ENCODE measurements around the gene PRKCH. TPM values are rescaled to one million over a fixed set of nuclear protein-coding genes. Genes with fewer than 3 reads are reported as not detected.

PRKCH gene
- total RNA-seq, 5 donors from 2014 or later (not counting 1 experiment from before 2014, with no cell fraction given): 267 to 436 (median 326) TPM

DNA sequence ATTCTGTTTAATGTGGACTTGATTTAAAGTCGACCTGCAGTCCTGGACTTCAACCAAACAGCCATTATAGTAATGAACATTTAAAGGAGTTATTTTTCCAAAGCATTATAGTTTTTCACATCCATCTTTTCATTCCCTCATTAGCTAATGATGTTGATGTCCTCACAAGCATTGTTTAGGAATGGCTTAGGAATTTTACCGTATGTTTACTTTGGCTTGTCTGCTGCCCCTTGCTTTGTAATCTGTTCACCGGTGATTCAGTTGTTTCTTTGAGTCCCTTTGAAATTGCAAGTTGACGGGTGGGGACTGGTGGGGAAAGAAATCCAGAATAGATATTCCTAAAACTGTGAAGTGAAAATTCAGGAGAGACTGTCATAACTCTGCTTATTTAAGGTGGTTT, 25.4 kb downstream of the PRKCH start:
- ATAC-seq (replicated peaks in 1 of 4): no peak
- POLR2A ChIA-PET: interaction anchor here (0.6 to 1.6 kb wide), 5 partner anchors 9 to 95 kb away, joined by 3 to 6 read pairs (median 4); no protein-coding TSS in a partner anchor
- peaks cover 14% of the 10 kb centered on the region for H3K36me3 Mint-ChIP-seq
- Histone ChIP-seq H3K9me3 (no peaks in the 10 kb centered on the region), H3K36me3 (ENCODE audit: control insufficient read depth in 2 of 2, extremely low read depth in 1 of 2, insufficient read depth in 1 of 2, low read length in 1 of 2) (no peaks in the 10 kb centered on the region), H3K4me3 (ENCODE audit: control insufficient read depth in 1 of 2, extremely low read depth in 1 of 2, low read length in 1 of 2) (peak overlapping the region in 1 of 2 donors; percentile 38), H3K27ac (ENCODE audit: low read length) (peak overlapping the region; percentile 81), H3K27me3 (replicated peaks in 1 of 2; ENCODE audit: control insufficient read depth in 2 of 2, extremely low read depth in 1 of 2, insufficient read depth in 2 of 2, low read length in 1 of 2) (no peaks in the 10 kb centered on the region), H3K4me1 (ENCODE audit: control insufficient read depth in 1 of 2, extremely low read depth in 1 of 2, insufficient read depth in 2 of 2, low read length in 2 of 2) (peaks cover 91 to 95% of the 10 kb centered on the region in 2 experiments)
- no peak for DNase-seq
- no peaks in the 10 kb centered on the region for H3K27me3 Mint-ChIP-seq
- H3K4me3 Mint-ChIP-seq: peak overlapping the region; percentile 74 to 83 (median 75)
- H3K27ac Mint-ChIP-seq: peak overlapping the region; percentile 96 to 100
- H3K4me1 Mint-ChIP-seq: peaks cover 14 to 99% (median 99%) of the 10 kb centered on the region in 3 donors
- 35% methylated on average over 2 of the region's 4 CpGs for WGBS (ENCODE audit: insufficient coverage)
- CTCF ChIA-PET: interaction anchor here in 1 of 2 donors (1.0 to 2.3 kb wide), 4 partner anchors 9 to 36 kb away, joined by 3 to 7 read pairs (median 5); no protein-coding TSS in a partner anchor
- H3K9me3 Mint-ChIP-seq: peaks cover 0 to 3% (median 0%) of the 10 kb centered on the region in 3 donors

DNA sequence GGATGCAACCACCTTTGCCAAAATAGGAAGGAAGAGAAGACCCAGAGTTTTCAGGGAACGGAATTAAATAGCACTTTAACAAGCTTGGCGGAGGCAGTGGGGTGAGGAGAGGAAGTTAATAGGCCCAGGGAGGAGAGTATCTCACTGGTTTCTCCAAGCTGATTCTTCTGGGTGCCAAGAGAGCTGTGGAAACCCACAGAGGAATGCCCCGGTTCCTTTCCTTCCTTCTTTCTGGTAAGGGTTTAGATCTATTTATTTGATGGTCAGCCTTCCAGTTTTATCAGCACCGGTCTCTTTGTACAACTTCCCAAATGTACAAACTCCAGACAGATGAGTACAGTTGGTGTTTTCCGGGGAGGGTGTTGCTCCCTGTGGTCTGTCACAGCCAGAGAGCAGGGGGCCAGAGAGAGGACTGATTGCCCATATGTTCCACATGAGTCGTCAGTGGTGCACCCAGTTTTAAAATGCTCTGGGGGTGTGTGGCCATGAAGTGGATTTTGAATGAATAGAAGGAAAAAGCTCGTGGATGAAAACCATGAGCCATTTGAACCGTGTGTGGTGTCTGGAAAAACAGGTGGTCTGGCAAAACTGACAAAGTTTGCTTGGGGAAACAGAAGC, 26.6 kb downstream of the PRKCH start:
- Mint-ChIP-seq H3K36me3 (peaks cover 17% of the 10 kb centered on the region), H3K4me3 (peak overlapping the region; percentile 74 to 83 (median 75)), H3K4me1 (peaks cover 3 to 99% (median 99%) of the 10 kb centered on the region in 3 donors), H3K27me3 (no peaks in the 10 kb centered on the region), H3K27ac (peak overlapping the region; percentile 96 to 100), H3K9me3 (peaks cover 0 to 3% (median 0%) of the 10 kb centered on the region in 3 donors)
- ChIA-PET CTCF (interaction anchor here (0.6 to 2.3 kb wide), 5 partner anchors 10 to 730 kb away, joined by 3 to 7 read pairs (median 3); no protein-coding TSS in a partner anchor), POLR2A (interaction anchor here (0.5 to 1.0 kb wide), 4 partner anchors 9 to 65 kb away, joined by 3 to 17 read pairs (median 12); no protein-coding TSS in a partner anchor)
- Histone ChIP-seq H3K9me3 (no peaks in the 10 kb centered on the region), H3K36me3 (ENCODE audit: control insufficient read depth in 2 of 2, extremely low read depth in 1 of 2, insufficient read depth in 1 of 2, low read length in 1 of 2) (no peaks in the 10 kb centered on the region), H3K27me3 (replicated peaks in 1 of 2; ENCODE audit: control insufficient read depth in 2 of 2, extremely low read depth in 1 of 2, insufficient read depth in 2 of 2, low read length in 1 of 2) (no peaks in the 10 kb centered on the region), H3K27ac (ENCODE audit: low read length) (peak overlapping the region; percentile 81), H3K4me1 (ENCODE audit: control insufficient read depth in 1 of 2, extremely low read depth in 1 of 2, insufficient read depth in 2 of 2, low read length in 2 of 2) (peaks cover 87 to 91% of the 10 kb centered on the region in 2 experiments), H3K4me3 (ENCODE audit: control insufficient read depth in 1 of 2, extremely low read depth in 1 of 2, low read length in 1 of 2) (peak overlapping the region; percentile 0 to 20)
- 9% methylated on average over 5 of the region's 8 CpGs for WGBS (ENCODE audit: insufficient coverage)
- ATAC-seq (replicated peaks in 1 of 4) (no peak), DNase-seq (peak in 1 of 35 experiments; percentile 42)

DNA sequence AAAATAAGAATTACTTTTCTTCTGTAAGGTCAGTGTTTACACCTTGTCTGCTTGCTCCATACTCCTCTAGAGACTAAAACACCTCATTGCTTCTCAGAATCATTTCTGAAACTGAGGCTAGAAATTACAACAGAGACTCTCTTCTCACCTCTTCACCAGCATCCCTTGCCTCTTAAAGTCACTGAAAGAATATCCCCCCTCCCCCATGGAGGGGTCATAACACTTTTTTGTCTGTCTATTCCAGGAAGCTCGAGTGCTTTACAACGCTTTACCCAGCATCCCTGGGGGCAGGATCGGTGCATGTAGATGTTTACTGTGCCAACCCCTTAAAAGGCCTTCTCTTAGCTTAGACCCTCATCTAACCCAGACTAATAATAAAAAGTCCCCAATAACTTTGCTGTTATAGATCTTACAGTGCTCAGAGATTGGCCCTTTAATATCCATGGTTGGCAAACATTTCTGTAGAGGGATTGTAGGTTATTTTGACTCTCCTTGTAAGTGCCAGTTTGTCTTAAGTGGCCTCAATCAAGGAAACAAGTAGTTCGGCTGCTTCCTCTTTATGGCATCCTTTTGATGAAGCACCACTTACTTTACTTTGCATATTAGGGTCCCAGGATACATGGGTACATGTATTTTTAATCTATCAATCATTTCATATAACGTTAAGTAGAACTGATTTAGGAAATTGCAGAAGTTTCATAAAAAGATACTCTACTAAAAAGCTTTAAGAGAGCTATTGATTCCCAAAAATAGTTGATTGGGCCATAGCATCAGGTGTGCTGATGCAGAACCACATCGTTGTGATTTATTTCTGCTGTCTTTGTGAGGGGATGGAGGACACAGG, 29.3 kb downstream of the PRKCH start:
- ATAC-seq (replicated peaks in 1 of 4): peak; percentile 46 to 61 (median 52)
- H3K36me3 ChIP-seq (ENCODE audit: control insufficient read depth in 2 of 2, extremely low read depth in 1 of 2, insufficient read depth in 1 of 2, low read length in 1 of 2): no peaks in the 10 kb centered on the region
- Mint-ChIP-seq H3K4me1 (peaks cover 0 to 97% (median 96%) of the 10 kb centered on the region in 3 donors), H3K27ac (peak overlapping the region; percentile 96 to 100), H3K36me3 (peaks cover 18% of the 10 kb centered on the region), H3K9me3 (peaks cover 0 to 3% (median 0%) of the 10 kb centered on the region in 3 donors), H3K4me3 (peak overlapping the region; percentile 56 to 83 (median 68)), H3K27me3 (no peaks in the 10 kb centered on the region)
- POLR2A ChIA-PET: interaction anchor here in 1 of 2 donors (1.0 to 1.1 kb wide), 2 partner anchors 27 to 53 kb away, joined by 3 read pairs; no protein-coding TSS in a partner anchor
- CTCF ChIA-PET: interaction anchor here in 1 of 2 donors (0.6 to 1.0 kb wide), 5 partner anchors 9 to 47 kb away, joined by 3 to 4 read pairs (median 3); no protein-coding TSS in a partner anchor
- H3K27ac ChIP-seq (ENCODE audit: low read length): peak overlapping the region; percentile 81
- WGBS (ENCODE audit: insufficient coverage): 0% methylated on average over 2 of the region's 6 CpGs
- peak in 12 of 35 experiments; percentile 10 to 49 (median 37) for DNase-seq
- H3K9me3 ChIP-seq: no peaks in the 10 kb centered on the region
- peaks cover 71 to 79% of the 10 kb centered on the region in 2 experiments for H3K4me1 ChIP-seq (ENCODE audit: control insufficient read depth in 1 of 2, extremely low read depth in 1 of 2, insufficient read depth in 2 of 2, low read length in 2 of 2)
- no peaks in the 10 kb centered on the region for H3K27me3 ChIP-seq (replicated peaks in 1 of 2; ENCODE audit: control insufficient read depth in 2 of 2, extremely low read depth in 1 of 2, insufficient read depth in 2 of 2, low read length in 1 of 2)
- H3K4me3 ChIP-seq (ENCODE audit: control insufficient read depth in 1 of 2, extremely low read depth in 1 of 2, low read length in 1 of 2): peak overlapping the region in 1 of 2 donors; percentile 10

DNA sequence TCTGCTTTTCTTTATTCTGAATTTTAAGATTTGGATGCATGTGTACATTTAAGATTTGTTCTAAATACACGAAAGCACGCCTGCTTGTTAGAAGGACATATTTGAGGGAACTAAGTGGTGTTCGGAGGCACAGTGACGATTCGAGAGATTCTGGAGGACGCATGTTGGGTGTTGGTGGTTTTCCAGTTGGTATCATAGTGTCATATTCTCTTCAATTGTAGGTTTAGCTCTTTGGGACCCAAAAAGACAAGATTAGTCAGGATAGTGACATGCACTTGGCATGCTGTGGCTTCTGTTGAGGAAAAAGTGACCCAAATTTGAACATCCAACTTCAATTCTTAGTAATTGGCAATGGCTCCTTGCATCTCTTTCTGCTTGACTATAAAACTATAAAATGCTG, 30.1 kb downstream of the PRKCH start:
- peak overlapping the region; percentile 56 to 83 (median 68) for H3K4me3 Mint-ChIP-seq
- no peaks in the 10 kb centered on the region for H3K36me3 ChIP-seq (ENCODE audit: control insufficient read depth in 2 of 2, extremely low read depth in 1 of 2, insufficient read depth in 1 of 2, low read length in 1 of 2)
- peaks cover 0 to 3% (median 0%) of the 10 kb centered on the region in 3 donors for H3K9me3 Mint-ChIP-seq
- peaks cover 0 to 97% (median 96%) of the 10 kb centered on the region in 3 donors for H3K4me1 Mint-ChIP-seq
- 44% methylated on average over 6 of the region's 6 CpGs for WGBS (ENCODE audit: insufficient coverage)
- peak overlapping the region; percentile 96 to 100 for H3K27ac Mint-ChIP-seq
- CTCF ChIA-PET: interaction anchor here (0.5 to 1.0 kb wide), 2 partner anchors 14 to 25 kb away, joined by 3 read pairs; no protein-coding TSS in a partner anchor
- peaks cover 71 to 79% of the 10 kb centered on the region in 2 experiments for H3K4me1 ChIP-seq (ENCODE audit: control insufficient read depth in 1 of 2, extremely low read depth in 1 of 2, insufficient read depth in 2 of 2, low read length in 2 of 2)
- H3K27me3 ChIP-seq (replicated peaks in 1 of 2; ENCODE audit: control insufficient read depth in 2 of 2, extremely low read depth in 1 of 2, insufficient read depth in 2 of 2, low read length in 1 of 2): no peaks in the 10 kb centered on the region
- DNase-seq (no peak), ATAC-seq (replicated peaks in 1 of 4) (no peak)
- H3K36me3 Mint-ChIP-seq: peaks cover 24% of the 10 kb centered on the region
- H3K27me3 Mint-ChIP-seq: no peaks in the 10 kb centered on the region
- H3K9me3 ChIP-seq: no peaks in the 10 kb centered on the region
- H3K27ac ChIP-seq (ENCODE audit: low read length): peak overlapping the region; percentile 81
- POLR2A ChIA-PET: no interaction called here
- no peak overlapping the region for H3K4me3 ChIP-seq (ENCODE audit: control insufficient read depth in 1 of 2, extremely low read depth in 1 of 2, low read length in 1 of 2)

DNA sequence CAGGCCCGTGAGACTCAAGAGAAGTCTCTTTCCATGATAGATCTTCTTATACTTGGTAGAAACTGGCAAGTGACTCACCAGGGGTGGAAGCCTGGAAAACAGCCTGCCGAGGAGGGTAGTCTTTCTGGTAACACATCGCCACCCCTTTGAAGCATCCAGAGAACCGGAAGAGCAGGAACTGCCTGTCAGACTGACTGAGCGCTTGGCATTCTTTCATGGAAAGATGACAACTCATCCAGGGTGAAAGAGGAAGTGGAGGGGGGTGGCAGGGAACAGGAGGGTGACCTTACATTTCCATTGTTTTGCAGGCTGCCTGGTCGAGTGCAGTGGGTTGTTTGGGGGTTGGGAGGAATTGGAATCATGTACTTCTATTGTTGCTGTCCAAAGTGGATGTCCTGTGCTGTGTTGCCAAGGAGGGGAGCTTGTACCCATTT, 34.5 kb downstream of the PRKCH start:
- Mint-ChIP-seq H3K4me3 (peak overlapping the region; percentile 40 to 67 (median 41)), H3K36me3 (peaks cover 47% of the 10 kb centered on the region), H3K27me3 (no peaks in the 10 kb centered on the region), H3K9me3 (no peaks in the 10 kb centered on the region), H3K4me1 (peaks cover 0 to 97% (median 96%) of the 10 kb centered on the region in 3 donors), H3K27ac (peak overlapping the region; percentile 77 to 87)
- DNase-seq (peak in 4 of 35 experiments; percentile 26 to 62 (median 40)), ATAC-seq (replicated peaks in 1 of 4) (peak in 3 of 4 experiments; percentile 37 to 56 (median 45))
- Histone ChIP-seq H3K27ac (ENCODE audit: low read length) (peak overlapping the region; percentile 0), H3K27me3 (replicated peaks in 1 of 2; ENCODE audit: control insufficient read depth in 2 of 2, extremely low read depth in 1 of 2, insufficient read depth in 2 of 2, low read length in 1 of 2) (no peaks in the 10 kb centered on the region), H3K9me3 (no peaks in the 10 kb centered on the region), H3K4me1 (ENCODE audit: control insufficient read depth in 1 of 2, extremely low read depth in 1 of 2, insufficient read depth in 2 of 2, low read length in 2 of 2) (peaks cover 67 to 80% of the 10 kb centered on the region in 2 experiments), H3K36me3 (ENCODE audit: control insufficient read depth in 2 of 2, extremely low read depth in 1 of 2, insufficient read depth in 1 of 2, low read length in 1 of 2) (peaks cover 0 to 28% of the 10 kb centered on the region in 2 donors), H3K4me3 (ENCODE audit: control insufficient read depth in 1 of 2, extremely low read depth in 1 of 2, low read length in 1 of 2) (peak overlapping the region in 1 of 2 donors; percentile 2)
- CTCF ChIA-PET: interaction anchor here in 1 of 2 donors (0.5 kb wide), 1 partner anchor 427 kb away, joined by 5 read pairs; no protein-coding TSS in a partner anchor
- POLR2A ChIA-PET: interaction anchor here (0.6 kb wide), 2 partner anchors 37 to 56 kb away, joined by 3 to 5 read pairs; no protein-coding TSS in a partner anchor
- WGBS (ENCODE audit: insufficient coverage): 31% methylated on average over 4 of the region's 6 CpGs

All from T-cell (primary cell).